Adrenal gland (tissue), 19 donors: ENCODE data around the gene CHPT1. TPM values are rescaled to one million over a fixed set of nuclear protein-coding genes. Genes with fewer than 3 reads are reported as not detected.
A peak's percentile ranks its signal among the peaks of the same experiment; 100 is the strongest.

Experiments
- DNase-seq, 7 donors: peaks; one replicate each; pipeline ENCODE4 v3.0.0-alpha.2; 2019 to 2020
- H3K27ac ChIP-seq, 5 donors: fragments of 200-600 bp; sonication (generic) in 4 of 5; 1 replicate in 3 of 5; 2 replicates in 2 of 5; pipeline versions ENCODE4 v1.5.1 to v1.8.0; 2016 to 2020; ENCODE audit warnings: mild to moderate bottlenecking in 1 of 5
- H3K27me3 ChIP-seq: fragments of 200-600 bp; 2 replicates; pipeline ENCODE4 v1.8.0; 2021
- H3K36me3 ChIP-seq, 2 donors: fragments of 200-600 bp; replicated peaks in 1 of 2; 1 replicate in 1 of 2; 2 replicates in 1 of 2; pipeline versions ENCODE4 v1.5.1 to v1.8.0; 2018 to 2022
- H3K4me1 ChIP-seq, 2 donors: fragments of 200-600 bp; replicated peaks in 1 of 2; 1 replicate in 1 of 2; 2 replicates in 1 of 2; pipeline versions ENCODE4 v1.5.1 to v1.8.0; 2018 to 2021
- H3K4me3 ChIP-seq, 4 donors: fragments of 200-600 bp; sonication (generic) in 3 of 4; one replicate each; pipeline ENCODE4 v1.5.1; 2016 to 2018
- H3K9me3 ChIP-seq, 3 donors: fragments of 200-600 bp; sonication (generic) in 1 of 3; replicated peaks in 1 of 3; 1 replicate in 2 of 3; 2 replicates in 1 of 3; pipeline versions ENCODE4 v1.5.1 to v1.8.0; 2016 to 2021
- CTCF ChIP-seq, 6 experiments: fragments of 450-650 bp in 4 of 6; fragments of 200-600 bp in 2 of 6; sonication (generic) in 1 of 6; IDR thresholded peaks; 1 replicate in 5 of 6; 2 replicates in 1 of 6; pipeline versions ENCODE4 v1.5.1 to v1.8.0; 2016 to 2021; ENCODE audit warnings: antibody characterized with exemption in 6 of 6, mild to moderate bottlenecking in 2 of 6, moderate library complexity in 1 of 6
- POLR2A ChIP-seq, 2 donors: fragments of 450-650 bp; IDR thresholded peaks; one replicate each; pipeline ENCODE4 v1.6.1; 2017; ENCODE audit warnings: antibody characterized with exemption in 2 of 2, mild to moderate bottlenecking in 2 of 2, moderate library complexity in 1 of 2
- WGBS, 4 donors: extraction: QIAGEN DNeasy Blood & Tissue Kit in 2 of 4; methylation state at CpG; one replicate each; pipeline versions ENCODE4 v1.1.5 to v1.1.7; 2013 to 2017; 5-methylcytosine and 5-hydroxymethylcytosine counted together
- intact Hi-C, 2 donors: fragments of 100-400 bp; cut with DNase I; formaldehyde crosslinking; loops; one replicate each; pipeline versions ENCODE4 v1.14.1 to v1.15.0; 2022 to 2023
- long read RNA-seq, 10 donors: library from polyadenylated mRNA in 3 of 10; unstranded in 2 of 10; stranded (forward) in 1 of 10; transcript quantifications; one replicate each; pipeline ENCODE4 v2.0.0 and lab custom pipeline, GENCODE V29; 2021 to 2026
- polyA plus RNA-seq, 3 donors: library from polyadenylated mRNA; stranded (reverse); fragments of 200-250 nt in 2 of 3; fragments of 350-450 nt in 1 of 3; fragmentation: Illumina TruSeq in 1 of 3; extraction: RNeasy Lipid Tissue Mini Kit (QIAGEN cat#74804) in 1 of 3; gene quantifications; one replicate each; pipeline ENCODE4 v1.2.3, GENCODE V29; 2013 to 2014
- total RNA-seq, 9 donors: library from RNA; depleted of rRNA in 4 of 9; stranded (reverse); fragments of >200 nt in 4 of 9; fragments of 120-200 nt in 1 of 9; fragmentation: NEBNext Ultra II Directional in 1 of 9; extraction: Animal tissue kit (Norgen Biotek cat#: 25700) in 1 of 9; gene quantifications; one replicate each; pipeline versions ENCODE4 v1.1.0 to v1.2.4, GENCODE V29; 2013 to 2023
- donor health status: healthy with polysubstance abuse.
- donor health status: Bipolar disorder and iron deficiency.
- donor health status: DM: yes; HTN: yes; CAD: no.
- donor health status: DM: no; HTN: no; CAD: no.
- donor health status: DM: no; HTN: no; CAD: no.
- donor health status: DM: yes; HTN: yes; CAD: no.

The CHPT1 gene
- total RNA-seq (100 to 1,000 TPM in 4 of 9 donors, 10 to 100 TPM in 5; 70.9 to 190 (median 94.7) TPM), polyA plus RNA-seq (100 to 1,000 TPM in 1 of 3 donors, 10 to 100 TPM in 2; 20.4 to 143 (median 34.4) TPM)
- long read RNA-seq, donor 1, transcript CHPT1-205 (8 exons, 2,001 nt): minor isoform, 7 of 87 reads
- long read RNA-seq, donor 1, transcript CHPT1-201 (9 exons, 1,585 nt): major isoform, 51 of 87 reads
- long read RNA-seq, donor 1, partial matches to known transcripts: 29 of 87 reads
- long read RNA-seq, donor 1, other reads (novel, unspliced or antisense): 0 of 87 reads
- long read RNA-seq, donor 2, transcript CHPT1-201 (9 exons, 1,585 nt): major isoform, 31 of 79 reads
- long read RNA-seq, donor 2, partial matches to known transcripts: 47 of 79 reads
- long read RNA-seq, donor 2, other reads (novel, unspliced or antisense): 0 of 79 reads
- long read RNA-seq, donor 3, transcript CHPT1-201 (9 exons, 1,585 nt): major isoform, 58 of 91 reads
- long read RNA-seq, donor 3, transcript CHPT1-205 (8 exons, 2,001 nt): minor isoform, 8 of 91 reads
- long read RNA-seq, donor 3, partial matches to known transcripts: 25 of 91 reads
- long read RNA-seq, donor 3, other reads (novel, unspliced or antisense): 0 of 91 reads
- long read RNA-seq, donor 4, transcript CHPT1-201 (9 exons, 1,585 nt): major isoform, 10 of 16 reads
- long read RNA-seq, donor 4, partial matches to known transcripts: 1 of 16 reads
- long read RNA-seq, donor 4, other reads (novel, unspliced or antisense): 4 of 16 reads
- long read RNA-seq, donor 5, transcript CHPT1-201 (9 exons, 1,585 nt): major isoform, 172 of 240 reads
- long read RNA-seq, donor 5, transcript CHPT1-205 (8 exons, 2,001 nt): minor isoform, 42 of 240 reads
- long read RNA-seq, donor 5, partial matches to known transcripts: 3 of 240 reads
- long read RNA-seq, donor 5, other reads (novel, unspliced or antisense): 23 of 240 reads
- long read RNA-seq, donor 6, transcript CHPT1-201 (9 exons, 1,585 nt): major isoform, 5 of 6 reads
- long read RNA-seq, donor 6, partial matches to known transcripts: 1 of 6 reads
- long read RNA-seq, donor 6, other reads (novel, unspliced or antisense): 0 of 6 reads
- long read RNA-seq, donor 7, transcript CHPT1-201 (9 exons, 1,585 nt): major isoform, 25 of 35 reads
- long read RNA-seq, donor 7, partial matches to known transcripts: 7 of 35 reads
- long read RNA-seq, donor 7, other reads (novel, unspliced or antisense): 0 of 35 reads
- long read RNA-seq, donor 8, transcript CHPT1-201 (9 exons, 1,585 nt): major isoform, 52 of 70 reads
- long read RNA-seq, donor 8, transcript CHPT1-205 (8 exons, 2,001 nt): minor isoform, 8 of 70 reads
- long read RNA-seq, donor 8, partial matches to known transcripts: 6 of 70 reads
- long read RNA-seq, donor 8, other reads (novel, unspliced or antisense): 0 of 70 reads
- long read RNA-seq, donor 9, transcript CHPT1-201 (9 exons, 1,585 nt): major isoform, 21 of 45 reads
- long read RNA-seq, donor 9, partial matches to known transcripts: 8 of 45 reads
- long read RNA-seq, donor 9, other reads (novel, unspliced or antisense): 13 of 45 reads
- long read RNA-seq, donor 10, transcript CHPT1-201 (9 exons, 1,585 nt): major isoform, 18 of 24 reads
- long read RNA-seq, donor 10, transcript CHPT1-205 (8 exons, 2,001 nt): minor isoform, 5 of 24 reads
- long read RNA-seq, donor 10, partial matches to known transcripts: 0 of 24 reads
- long read RNA-seq, donor 10, other reads (novel, unspliced or antisense): 0 of 24 reads

- Histone ChIP-seq H3K27ac (peak within 1 kb of the TSS; percentile 83 to 98 (median 96)), H3K27me3 (no peaks in the 10 kb centered on the region), H3K4me3 (peak within 1 kb of the TSS; percentile 60 to 98 (median 68)), H3K4me1 (peaks cover 24 to 47% of the 10 kb centered on the region in 2 donors), H3K36me3 (no peaks in the 10 kb centered on the region), H3K9me3 (no peaks in the 10 kb centered on the region)
- TF ChIP-seq POLR2A (IDR thresholded peaks at IDR 0.05) (peak; percentile 42 to 62), CTCF (IDR thresholded peaks at IDR 0.05) (peak in 1 of 6 experiments; percentile 9)
- intact Hi-C loops: no loop called here
- DNase-seq: peak; percentile 77 to 91 (median 86)
- 0 to 2% (median 1%) methylated on average over 10 to 80 of the region's 80 CpGs for WGBS, 4 donors
Observed at GRCh38 chr12:101697197-101697929, at the start of gene CHPT1. TSS of gene CHPT1 (plus strand) at chr12:101697640. CDS start at chr12:101697862, 222 bp downstream.

- peaks cover 3% of the 10 kb centered on the region for H3K27me3 ChIP-seq
- no peak for DNase-seq
- no peaks in the 10 kb centered on the region for H3K4me1 ChIP-seq
- intact Hi-C loops: no loop called here
- WGBS, 4 donors: 59 to 89% (median 87%) methylated on average over 2 of the region's 2 CpGs
- H3K36me3 ChIP-seq: no peaks in the 10 kb centered on the region
- no peak overlapping the region for H3K4me3 ChIP-seq
- TF ChIP-seq POLR2A (IDR thresholded peaks at IDR 0.05) (no peak), CTCF (IDR thresholded peaks at IDR 0.05) (no peak)
- no peak overlapping the region for H3K27ac ChIP-seq
- H3K9me3 ChIP-seq: no peaks in the 10 kb centered on the region
Observed at GRCh38 chr12:101647711-101648110, 49.7 kb upstream of the CHPT1 start.

GRCh38 chr12:101648195-101648594, 49.2 kb upstream of the CHPT1 start:
- 58 to 77% (median 65%) methylated on average over 2 of the region's 2 CpGs for WGBS, 4 donors
- Histone ChIP-seq H3K4me3 (no peak overlapping the region), H3K9me3 (no peaks in the 10 kb centered on the region), H3K36me3 (no peaks in the 10 kb centered on the region), H3K4me1 (no peaks in the 10 kb centered on the region), H3K27ac (no peak overlapping the region), H3K27me3 (peaks cover 3% of the 10 kb centered on the region)
- intact Hi-C loops: no loop called here
- TF ChIP-seq CTCF (IDR thresholded peaks at IDR 0.05) (no peak), POLR2A (IDR thresholded peaks at IDR 0.05) (no peak)
- no peak for DNase-seq
